Right lobe of liver (tissue), 6 donors: ENCODE results near the gene HECTD4. TPM values are rescaled to one million over a fixed set of nuclear protein-coding genes. Genes with fewer than 3 reads are reported as not detected.

Source experiments
- ATAC-seq, 4 donors: fragments of 200-7000 bp; cut with Tn5 transposase; one replicate each; pipeline ENCODE4 v1.9.1; 2020; ENCODE audit warnings: mild to moderate bottlenecking in 4 of 4, moderate library complexity in 4 of 4
- DNase-seq, 3 donors: peaks; one replicate each; pipeline ENCODE4 v3.0.0-alpha.2; 2020
- H3K27ac ChIP-seq, 3 donors: fragments of 200-600 bp; one replicate each; pipeline ENCODE4 v1.8.0; 2022
- H3K27me3 ChIP-seq, 2 donors: fragments of 200-600 bp; one replicate each; pipeline ENCODE4 v1.8.0; 2022
- H3K36me3 ChIP-seq, 4 donors: fragments of 200-600 bp; sonication (generic) in 1 of 4; one replicate each; pipeline versions ENCODE4 v1.5.1 to v1.8.0; 2017 to 2022; ENCODE audit warnings: control low read depth in 1 of 4
- H3K4me1 ChIP-seq, 4 donors: fragments of 200-600 bp; sonication (generic) in 1 of 4; one replicate each; pipeline versions ENCODE4 v1.5.1 to v1.8.0; 2017 to 2022; ENCODE audit warnings: control low read depth in 1 of 4
- H3K4me3 ChIP-seq, 3 donors: fragments of 200-600 bp; one replicate each; pipeline ENCODE4 v1.8.0; 2022
- H3K9me3 ChIP-seq, 4 donors: fragments of 200-600 bp; sonication (generic) in 1 of 4; one replicate each; pipeline versions ENCODE4 v1.5.1 to v1.8.0; 2017 to 2022; ENCODE audit warnings: control low read depth in 1 of 4
- POLR2A ChIP-seq: fragments of 450-650 bp; IDR thresholded peaks from one replicate; pipeline ENCODE4 v1.6.1; 2017; ENCODE audit warnings: antibody characterized with exemption, mild to moderate bottlenecking
- WGBS: methylation state at CpG from one replicate; pipeline ENCODE4 v1.1.6; 2018; ENCODE audit warnings: low coverage, low lambda C conversion rate; ENCODE audit not compliant: insufficient coverage; ENCODE audit errors: missing lambda C conversion rate; 5-methylcytosine and 5-hydroxymethylcytosine counted together
- intact Hi-C, 2 donors: fragments of 100-400 bp; cut with DNase I; formaldehyde crosslinking; loops; one replicate each; pipeline versions ENCODE4 v1.11.2 to v1.14.1; 2022
- total RNA-seq, 6 experiments: library from RNA; depleted of rRNA in 2 of 6; stranded (reverse); fragments of >200 nt in 2 of 6; fragmentation: NEBNext Ultra II Directional in 3 of 6; extraction: Animal tissue kit (Norgen Biotek cat#: 25700) in 3 of 6; gene quantifications; one replicate each; pipeline versions ENCODE4 v1.1.0 to v1.2.4, GENCODE V29; 2016 to 2023
- TF ChIP-seq, protein P1 (sequence below), 4 donors: fragments of 200-600 bp in 3 of 4; fragments of 450-650 bp in 1 of 4; IDR thresholded peaks; one replicate each; pipeline versions ENCODE4 v1.5.1 to v1.8.0; 2016 to 2022; ENCODE audit warnings: antibody characterized with exemption in 4 of 4, mild to moderate bottlenecking in 2 of 4
- donor health status: DM: no; HTN: yes; CAD: no.
- donor health status: DM: no; HTN: no; CAD: no.
- donor health status: DM: no; HTN: no; CAD: no.
- donor health status: DM: no; HTN: yes; CAD: no.
- donor health status: DM: no; HTN: yes; CAD: no.

HECTD4 gene
- total RNA-seq, 6 experiments from 2014 or later, result 12.6 to 24.4 (median 19.3) TPM

DNA sequence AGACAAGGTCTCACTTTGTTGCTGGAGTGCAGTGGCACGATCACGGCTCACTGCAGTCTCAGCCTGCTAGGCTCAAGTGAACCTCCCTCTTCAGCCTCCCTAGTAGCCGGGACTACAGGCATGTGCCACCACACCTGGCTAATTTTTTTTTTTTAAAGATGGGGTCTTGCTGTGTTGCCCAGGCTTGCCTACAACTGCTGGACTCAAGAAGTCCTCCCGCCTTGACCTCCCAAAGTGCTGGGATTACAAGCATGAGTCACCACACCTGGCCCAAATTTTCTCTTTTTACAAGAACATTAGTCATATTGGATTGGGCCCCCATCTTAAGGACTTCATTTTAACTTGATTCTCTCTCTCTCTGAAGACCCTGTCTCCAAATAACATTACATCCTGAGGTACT, 7.0 kb upstream of the HECTD4 start:
- Histone ChIP-seq H3K27me3 (no peaks in the 10 kb centered on the region), H3K4me1 (peaks cover 0 to 2% (median 0%) of the 10 kb centered on the region in 4 donors), H3K9me3 (no peaks in the 10 kb centered on the region), H3K36me3 (no peaks in the 10 kb centered on the region), H3K27ac (no peak overlapping the region), H3K4me3 (no peak overlapping the region)
- ATAC-seq, result no peak
- no peak for TF ChIP-seq POLR2A
- TF ChIP-seq, protein P1, sequence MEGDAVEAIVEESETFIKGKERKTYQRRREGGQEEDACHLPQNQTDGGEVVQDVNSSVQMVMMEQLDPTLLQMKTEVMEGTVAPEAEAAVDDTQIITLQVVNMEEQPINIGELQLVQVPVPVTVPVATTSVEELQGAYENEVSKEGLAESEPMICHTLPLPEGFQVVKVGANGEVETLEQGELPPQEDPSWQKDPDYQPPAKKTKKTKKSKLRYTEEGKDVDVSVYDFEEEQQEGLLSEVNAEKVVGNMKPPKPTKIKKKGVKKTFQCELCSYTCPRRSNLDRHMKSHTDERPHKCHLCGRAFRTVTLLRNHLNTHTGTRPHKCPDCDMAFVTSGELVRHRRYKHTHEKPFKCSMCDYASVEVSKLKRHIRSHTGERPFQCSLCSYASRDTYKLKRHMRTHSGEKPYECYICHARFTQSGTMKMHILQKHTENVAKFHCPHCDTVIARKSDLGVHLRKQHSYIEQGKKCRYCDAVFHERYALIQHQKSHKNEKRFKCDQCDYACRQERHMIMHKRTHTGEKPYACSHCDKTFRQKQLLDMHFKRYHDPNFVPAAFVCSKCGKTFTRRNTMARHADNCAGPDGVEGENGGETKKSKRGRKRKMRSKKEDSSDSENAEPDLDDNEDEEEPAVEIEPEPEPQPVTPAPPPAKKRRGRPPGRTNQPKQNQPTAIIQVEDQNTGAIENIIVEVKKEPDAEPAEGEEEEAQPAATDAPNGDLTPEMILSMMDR (IDR thresholded peaks at IDR 0.05), result no peak
- no peak for DNase-seq
- WGBS, result 100% methylated on average over 3 of the region's 4 CpGs
- intact Hi-C loops, result loop anchor here (10.0 kb wide), 1 partner anchor 194 kb away; no protein-coding TSS in a partner anchor

DNA sequence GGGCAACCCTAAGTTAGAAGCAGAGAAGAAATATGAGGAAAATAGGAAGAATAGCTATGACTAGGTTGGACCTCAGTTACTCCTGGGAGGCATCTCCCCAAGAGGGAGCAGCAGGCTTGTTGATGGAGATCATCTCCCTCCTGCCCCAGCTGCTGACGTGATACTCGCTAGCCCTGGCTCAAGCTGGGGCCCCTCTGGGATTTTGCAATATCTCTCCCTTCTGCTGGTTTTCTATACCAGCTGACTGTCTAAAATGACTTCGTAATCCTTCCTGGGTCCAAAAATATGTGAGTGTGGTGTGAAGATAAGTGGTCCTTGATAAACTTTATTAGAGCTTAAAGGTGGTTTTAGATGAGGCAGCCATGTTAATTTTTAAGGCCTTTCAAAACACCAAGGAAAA, 4.5 kb upstream of the HECTD4 start:
- Histone ChIP-seq H3K9me3 (no peaks in the 10 kb centered on the region), H3K27ac (no peak overlapping the region), H3K4me3 (no peak overlapping the region), H3K36me3 (no peaks in the 10 kb centered on the region), H3K27me3 (no peaks in the 10 kb centered on the region), H3K4me1 (peaks cover 0 to 5% (median under 1%) of the 10 kb centered on the region in 4 donors)
- 45% methylated on average over 3 of the region's 3 CpGs for WGBS
- no peak for ATAC-seq
- no peak for DNase-seq
- intact Hi-C loops, result loop anchor here (10.0 kb wide), 1 partner anchor 192 kb away; no protein-coding TSS in a partner anchor
- no peak for TF ChIP-seq POLR2A
- TF ChIP-seq, protein P1 (IDR thresholded peaks at IDR 0.05), result no peak

DNA sequence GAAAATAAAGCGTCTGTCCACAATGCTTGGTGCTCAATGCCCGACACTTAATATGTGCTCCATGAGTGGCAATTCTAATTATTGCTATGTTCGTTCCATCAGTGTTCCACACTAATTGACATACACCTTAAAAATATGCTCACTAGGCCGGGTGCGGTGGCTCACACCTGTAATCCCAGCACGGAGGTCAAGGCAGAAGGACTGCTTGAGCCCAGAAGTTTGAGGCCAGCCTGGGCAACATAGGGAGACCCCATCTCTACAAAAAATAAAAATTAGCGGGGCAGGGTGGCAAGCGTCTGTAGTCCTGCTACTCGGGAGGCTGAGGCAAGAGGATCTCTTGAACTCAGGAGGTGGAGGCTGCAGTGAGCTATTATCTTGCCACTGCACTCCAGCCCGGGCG, 635 bp upstream of the HECTD4 start:
- WGBS, result 89% methylated on average over 8 of the region's 11 CpGs
- Histone ChIP-seq H3K27ac (peak overlapping the region in 2 of 3 donors; percentile 70 to 77), H3K9me3 (no peaks in the 10 kb centered on the region), H3K27me3 (no peaks in the 10 kb centered on the region), H3K4me3 (peak overlapping the region in 2 of 3 donors; percentile 98), H3K36me3 (no peaks in the 10 kb centered on the region), H3K4me1 (peaks cover 0 to 10% (median under 1%) of the 10 kb centered on the region in 4 donors)
- ATAC-seq (no peak), DNase-seq (no peak)
- intact Hi-C loops, result loop anchor here (10.0 kb wide), 1 partner anchor 188 kb away; no protein-coding TSS in a partner anchor
- TF ChIP-seq, protein P1 (IDR thresholded peaks at IDR 0.05), result no peak
- TF ChIP-seq POLR2A, result no peak

DNA sequence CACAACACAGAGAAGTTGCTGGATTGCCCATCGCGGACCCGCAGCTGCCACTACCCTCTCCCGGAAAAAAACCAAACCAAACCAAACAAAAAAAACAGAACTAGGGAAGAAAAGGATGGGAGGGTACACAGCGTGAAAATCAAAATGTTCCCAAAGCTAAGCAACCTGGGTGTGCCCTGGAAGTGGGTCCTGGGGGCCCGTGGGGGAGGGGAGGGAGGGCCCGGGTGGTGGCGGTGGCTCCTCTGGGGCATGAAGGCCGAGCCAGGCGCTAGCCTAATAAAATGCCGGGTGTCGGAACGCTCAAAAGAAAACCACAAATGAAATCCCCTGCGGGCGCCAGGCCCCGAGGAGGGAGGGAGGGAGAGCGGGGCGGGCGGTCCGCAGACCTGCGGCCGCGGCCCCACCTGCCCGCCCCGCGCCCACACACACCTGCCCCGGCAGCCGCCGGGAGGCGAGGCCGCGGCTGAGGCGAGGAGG, 787 bp downstream of the HECTD4 start:
- H3K27me3 ChIP-seq, result no peaks in the 10 kb centered on the region
- ATAC-seq, result peak; percentile 22 to 37 (median 34)
- peak overlapping the region; percentile 94 to 98 (median 98) for H3K4me3 ChIP-seq
- 0% methylated on average over 6 of the region's 33 CpGs for WGBS
- H3K9me3 ChIP-seq, result no peaks in the 10 kb centered on the region
- H3K4me1 ChIP-seq, result peaks cover 0 to 10% (median 0%) of the 10 kb centered on the region in 4 donors
- no peaks in the 10 kb centered on the region for H3K36me3 ChIP-seq
- peak overlapping the region; percentile 29 to 77 (median 70) for H3K27ac ChIP-seq
- TF ChIP-seq, protein P1 (IDR thresholded peaks at IDR 0.05), result no peak
- TF ChIP-seq POLR2A, result no peak
- intact Hi-C loops, result loop anchor here (10.0 kb wide), 1 partner anchor 187 kb away; no protein-coding TSS in a partner anchor
- DNase-seq, result peak in 1 of 3 donors; percentile 48
